SU-DHL-6 (cell line): ENCODE measurements around the gene DNAH9.

ENCODE experiments used
- H2AFZ ChIP-seq: fragments of 200-600 bp; sonication (generic); 2 replicates; pipeline ENCODE4 v1.6.1; 2014; ENCODE audit warnings: low read depth, mild to moderate bottlenecking, moderate library complexity, mixed read lengths, antibody characterized with exemption, low read length; ENCODE audit not compliant: severe bottlenecking
- H3F3A ChIP-seq: fragments of 200-600 bp; shearing (Covaris generic); 2 replicates; pipeline ENCODE4 v1.6.0; 2016; ENCODE audit warnings: antibody characterized with exemption, mild to moderate bottlenecking; ENCODE audit not compliant: insufficient read depth
- H3K27ac ChIP-seq: fragments of 200-600 bp; sonication (generic); 2 replicates; pipeline ENCODE4 v1.5.1; 2016; ENCODE audit warnings: low read depth, mild to moderate bottlenecking, low read length, moderate library complexity, mixed read lengths
- H3K27me3 ChIP-seq: fragments of 200-600 bp; sonication (generic), shearing (Covaris generic); 2 replicates; pipeline ENCODE4 v1.6.0; 2014; ENCODE audit warnings: mild to moderate bottlenecking, low read length
- H3K36me3 ChIP-seq: fragments of 200-600 bp; sonication (generic); 2 replicates; pipeline ENCODE4 v1.6.1; 2014; ENCODE audit warnings: mild to moderate bottlenecking, low read length, mixed read lengths
- H3K4me2 ChIP-seq: fragments of 300-600, 200-600 bp; shearing (Covaris generic), sonication (generic); 2 replicates; pipeline ENCODE4 v1.6.0; 2014; ENCODE audit warnings: low read length, low read depth, mild to moderate bottlenecking; ENCODE audit not compliant: poor library complexity, severe bottlenecking
- H3K4me3 ChIP-seq: fragments of 200-600 bp; sonication (generic); 2 replicates; pipeline ENCODE4 v1.5.1; 2014; ENCODE audit warnings: antibody characterized with exemption, low read length, mild to moderate bottlenecking, mixed read lengths; ENCODE audit not compliant: insufficient read depth, poor library complexity, severe bottlenecking
- H3K79me2 ChIP-seq: fragments of 200-600 bp; sonication (generic); 2 replicates; pipeline ENCODE4 v1.6.1; 2014; ENCODE audit warnings: mild to moderate bottlenecking, low read length, moderate library complexity; ENCODE audit not compliant: insufficient read depth
- H3K9ac ChIP-seq: fragments of 200-600 bp; sonication (generic); 2 replicates; pipeline ENCODE4 v1.7.0; 2014; ENCODE audit warnings: mild to moderate bottlenecking, low read length
- H3K9me2 ChIP-seq: fragments of 200-600 bp; sonication (generic); replicated peaks from 2 replicates; pipeline ENCODE4 v1.6.1; 2014; ENCODE audit warnings: low read length; ENCODE audit not compliant: insufficient read depth
- H3K9me3 ChIP-seq: fragments of 200-600 bp; sonication (generic); 2 replicates; pipeline ENCODE4 v1.6.1; 2014; ENCODE audit warnings: low read length, mixed read lengths; ENCODE audit not compliant: insufficient read depth
- H4K20me1 ChIP-seq: fragments of 200-600 bp; sonication (generic); 2 replicates; pipeline ENCODE4 v1.6.1; 2014; ENCODE audit warnings: low read depth, mild to moderate bottlenecking, antibody characterized with exemption, low read length, moderate library complexity, mixed read lengths
- CTCF ChIP-seq: fragments of 200-600 bp; sonication (generic); IDR thresholded peaks from one replicate; pipeline ENCODE4 v1.5.1; 2017; ENCODE audit warnings: antibody characterized with exemption, mild to moderate bottlenecking, low read length, moderate library complexity; ENCODE audit not compliant: insufficient read depth, poor library complexity, severe bottlenecking
- EZH2phosphoT487 ChIP-seq: fragments of 200-600 bp; sonication (generic), shearing (Covaris generic); conservative IDR thresholded peaks from 2 replicates; pipeline ENCODE4 v1.6.1; 2018; ENCODE audit warnings: mild to moderate bottlenecking, antibody characterized with exemption, low read length, moderate library complexity, mixed read lengths

DNAH9 gene

GRCh38 chr17:11638700-11639265, 40.5 kb downstream of the DNAH9 start:
- H3K9me2 ChIP-seq = no peaks in the 10 kb centered on the region
- no peak overlapping the region for H3K27ac ChIP-seq
- H3K9me3 ChIP-seq = no peaks in the 10 kb centered on the region
- H3K36me3 ChIP-seq = no peaks in the 10 kb centered on the region
- H3F3A ChIP-seq = no peaks in the 10 kb centered on the region
- no peaks in the 10 kb centered on the region for H3K27me3 ChIP-seq
- TF ChIP-seq CTCF = no peak
- no peak for TF ChIP-seq EZH2phosphoT487
- no peak overlapping the region for H3K4me3 ChIP-seq
- no peak overlapping the region for H3K9ac ChIP-seq
- H4K20me1 ChIP-seq = no peaks in the 10 kb centered on the region
- no peaks in the 10 kb centered on the region for H3K79me2 ChIP-seq
- H3K4me2 ChIP-seq = no peak overlapping the region
- no peak overlapping the region for H2AFZ ChIP-seq

- Histone ChIP-seq H3K4me2 (no peak overlapping the region), H3K27ac (no peak overlapping the region)
- TF ChIP-seq EZH2phosphoT487 (no peak), CTCF (no peak)
These were observed 41.6 kb downstream of the DNAH9 start for GRCh38 chr17:11639736-11640462.

GRCh38 chr17:11640463-11640814, 42.2 kb downstream of the DNAH9 start:
- Histone ChIP-seq H4K20me1 (no peaks in the 10 kb centered on the region), H3K9me2 (no peaks in the 10 kb centered on the region), H3K27ac (no peak overlapping the region), H3K36me3 (no peaks in the 10 kb centered on the region), H3K4me2 (no peak overlapping the region), H3K9me3 (no peaks in the 10 kb centered on the region), H3K9ac (no peak overlapping the region), H3K27me3 (no peaks in the 10 kb centered on the region), H3F3A (no peaks in the 10 kb centered on the region), H3K4me3 (no peak overlapping the region), H3K79me2 (no peaks in the 10 kb centered on the region), H2AFZ (no peak overlapping the region)
- TF ChIP-seq EZH2phosphoT487 (no peak), CTCF (no peak)

More at GRCh38 chr17:11639736-11640462, 41.6 kb downstream of the DNAH9 start:
- Histone ChIP-seq H3K4me3 (no peak overlapping the region), H3K9me2 (no peaks in the 10 kb centered on the region), H3K27me3 (no peaks in the 10 kb centered on the region), H3K9me3 (no peaks in the 10 kb centered on the region), H3K9ac (no peak overlapping the region), H3K36me3 (no peaks in the 10 kb centered on the region), H4K20me1 (no peaks in the 10 kb centered on the region), H3K79me2 (no peaks in the 10 kb centered on the region), H3F3A (no peaks in the 10 kb centered on the region), H2AFZ (no peak overlapping the region)
